Endodermal cell (in vitro differentiated cells): Measurements from ENCODE around the gene RAB7B. TPM values are rescaled to one million over a fixed set of nuclear protein-coding genes. Genes with fewer than 3 reads are reported as not detected.

ENCODE experiments used
- DNase-seq: peaks from one replicate; pipeline ENCODE4 v3.0.0-alpha.2; 2017
- H3K27ac ChIP-seq: 2 replicates; pipeline ENCODE4 v1.5.1; 2013; ENCODE audit warnings: mild to moderate bottlenecking, low read depth, low read length, moderate library complexity
- H3K27me3 ChIP-seq: 2 replicates; pipeline ENCODE4 v1.6.1; 2013; ENCODE audit warnings: mild to moderate bottlenecking, low read length, moderate library complexity; ENCODE audit not compliant: insufficient read depth, control insufficient read depth, poor library complexity, severe bottlenecking
- H3K36me3 ChIP-seq: 2 replicates; pipeline ENCODE4 v1.7.0; 2013; ENCODE audit warnings: mild to moderate bottlenecking, low read length, moderate library complexity; ENCODE audit not compliant: control insufficient read depth, insufficient read depth
- H3K4me1 ChIP-seq: one replicate; pipeline ENCODE4 v1.7.0; 2013; ENCODE audit warnings: low read length; ENCODE audit not compliant: control insufficient read depth, insufficient read depth
- H3K4me3 ChIP-seq: 2 replicates; pipeline ENCODE4 v1.5.1; 2013; ENCODE audit warnings: mild to moderate bottlenecking, low read length, moderate library complexity
- H3K9ac ChIP-seq: 2 replicates; pipeline ENCODE4 v1.6.1; 2013; ENCODE audit warnings: mild to moderate bottlenecking, low read length, moderate library complexity; ENCODE audit not compliant: poor library complexity, severe bottlenecking; ENCODE audit errors: extremely low read depth
- H3K9me3 ChIP-seq: 2 replicates; pipeline ENCODE4 v1.6.1; 2013; ENCODE audit warnings: mild to moderate bottlenecking, low read length, moderate library complexity; ENCODE audit not compliant: control insufficient read depth
- H3K27ac Mint-ChIP-seq: 2 replicates; pipeline ENCODE4 v1.8.0; 2020; ENCODE audit warnings: mixed read lengths
- H3K27me3 Mint-ChIP-seq: 2 replicates; pipeline ENCODE4 v1.8.0; 2021; ENCODE audit warnings: mild to moderate bottlenecking, mixed read lengths; ENCODE audit not compliant: insufficient read depth
- H3K36me3 Mint-ChIP-seq: 2 replicates; pipeline ENCODE4 v1.8.0; 2020; ENCODE audit warnings: low read depth, mixed read lengths
- H3K4me1 Mint-ChIP-seq: 2 replicates; pipeline ENCODE4 v1.8.0; 2020; ENCODE audit warnings: mixed read lengths
- H3K4me3 Mint-ChIP-seq: 2 replicates; pipeline ENCODE4 v1.8.0; 2020; ENCODE audit warnings: mild to moderate bottlenecking, moderate library complexity, mixed read lengths
- H3K9me3 Mint-ChIP-seq: 2 replicates; pipeline ENCODE4 v1.8.0; 2020; ENCODE audit warnings: mild to moderate bottlenecking, mixed read lengths
- CTCF ChIP-seq: fragments of 200-600 bp; sonication (generic); conservative IDR thresholded peaks from 2 replicates; pipeline ENCODE4 v1.5.0; 2021; ENCODE audit warnings: antibody characterized with exemption, mild to moderate bottlenecking
- WGBS, 2 experiments: methylation state at CpG; one replicate each; pipeline versions ENCODE4 v1.1.5 to v1.1.7; 2013; ENCODE audit warnings: missing lambda C conversion rate in 2 of 2, mixed read lengths in 1 of 2; ENCODE audit not compliant: insufficient coverage in 1 of 2, insufficient read length in 1 of 2; 5-methylcytosine and 5-hydroxymethylcytosine counted together
- total RNA-seq, 2 donors: library from RNA; stranded (reverse); fragmentation: NEBNext Ultra II Directional in 1 of 2; extraction: Animal tissue kit (Norgen Biotek cat#: 25700) in 1 of 2; gene quantifications; 2 replicates in 1 of 2; 3 replicates in 1 of 2; pipeline ENCODE4 v1.2.1, GENCODE V29; 2021

Gene RAB7B
- total RNA-seq, 2 donors from 2014 or later, result not detected

- no peaks in the 10 kb centered on the region for H3K9me3 ChIP-seq
- no peak overlapping the region for H3K27ac Mint-ChIP-seq
- no peak overlapping the region for H3K9ac ChIP-seq
- H3K27me3 ChIP-seq, result no peaks in the 10 kb centered on the region
- no peak for DNase-seq
- no peak for TF ChIP-seq CTCF
- H3K9me3 Mint-ChIP-seq, result no peaks in the 10 kb centered on the region
- H3K36me3 Mint-ChIP-seq, result no peaks in the 10 kb centered on the region
- no peak overlapping the region for H3K4me3 Mint-ChIP-seq
- no peak overlapping the region for H3K27ac ChIP-seq
- 91 to 96% methylated on average over 9 to 15 of the region's 15 CpGs for WGBS, 2 experiments
- peaks cover 1% of the 10 kb centered on the region for H3K27me3 Mint-ChIP-seq
- no peaks in the 10 kb centered on the region for H3K36me3 ChIP-seq
- H3K4me1 ChIP-seq, result peaks cover 8% of the 10 kb centered on the region
- H3K4me1 Mint-ChIP-seq, result peaks cover 8% of the 10 kb centered on the region
- no peak overlapping the region for H3K4me3 ChIP-seq
These were observed 27.7 kb downstream of the RAB7B start for GRCh38 chr1:205975387-205975998.

- Mint-ChIP-seq H3K27ac (no peak overlapping the region), H3K27me3 (peaks cover 1% of the 10 kb centered on the region), H3K36me3 (no peaks in the 10 kb centered on the region), H3K4me3 (no peak overlapping the region), H3K4me1 (peaks cover 8% of the 10 kb centered on the region), H3K9me3 (no peaks in the 10 kb centered on the region)
- no peak overlapping the region for H3K9ac ChIP-seq
- TF ChIP-seq CTCF, result no peak
- no peaks in the 10 kb centered on the region for H3K36me3 ChIP-seq
- no peaks in the 10 kb centered on the region for H3K27me3 ChIP-seq
- no peak overlapping the region for H3K4me3 ChIP-seq
- 88 to 91% methylated on average over 3 of the region's 3 CpGs for WGBS, 2 experiments
- H3K27ac ChIP-seq, result no peak overlapping the region
- DNase-seq, result no peak
- H3K9me3 ChIP-seq, result no peaks in the 10 kb centered on the region
- peaks cover 8% of the 10 kb centered on the region for H3K4me1 ChIP-seq
These were observed 28.5 kb downstream of the RAB7B start for GRCh38 chr1:205974712-205975111.

GRCh38 chr1:205973377-205974232 lies 29.6 kb downstream of the RAB7B start:
- Histone ChIP-seq H3K9me3 (no peaks in the 10 kb centered on the region), H3K27ac (no peak overlapping the region), H3K4me1 (peaks cover 8% of the 10 kb centered on the region), H3K27me3 (no peaks in the 10 kb centered on the region), H3K9ac (no peak overlapping the region), H3K4me3 (no peak overlapping the region), H3K36me3 (no peaks in the 10 kb centered on the region)
- H3K9me3 Mint-ChIP-seq, result no peaks in the 10 kb centered on the region
- no peaks in the 10 kb centered on the region for H3K36me3 Mint-ChIP-seq
- no peak for TF ChIP-seq CTCF
- no peak overlapping the region for H3K27ac Mint-ChIP-seq
- H3K4me3 Mint-ChIP-seq, result no peak overlapping the region
- peaks cover 8% of the 10 kb centered on the region for H3K4me1 Mint-ChIP-seq
- H3K27me3 Mint-ChIP-seq, result peaks cover 1% of the 10 kb centered on the region
- DNase-seq, result no peak
- WGBS, 2 experiments, result 93 to 95% methylated on average over 6 to 8 of the region's 8 CpGs
